GM21529 (cell line): Measurements from ENCODE around the gene NEUROD2.

Experiments used
- ATAC-seq: cut with Tn5 transposase; IDR thresholded peaks from one replicate; pipeline ENCODE4 v1.9.1; 2021; ENCODE audit not compliant: unreplicated experiment

The NEUROD2 gene

GRCh38 chr17:39618956-39619785 is 11.5 kb upstream of the NEUROD2 start:
- ATAC-seq, result no peak

DNA sequence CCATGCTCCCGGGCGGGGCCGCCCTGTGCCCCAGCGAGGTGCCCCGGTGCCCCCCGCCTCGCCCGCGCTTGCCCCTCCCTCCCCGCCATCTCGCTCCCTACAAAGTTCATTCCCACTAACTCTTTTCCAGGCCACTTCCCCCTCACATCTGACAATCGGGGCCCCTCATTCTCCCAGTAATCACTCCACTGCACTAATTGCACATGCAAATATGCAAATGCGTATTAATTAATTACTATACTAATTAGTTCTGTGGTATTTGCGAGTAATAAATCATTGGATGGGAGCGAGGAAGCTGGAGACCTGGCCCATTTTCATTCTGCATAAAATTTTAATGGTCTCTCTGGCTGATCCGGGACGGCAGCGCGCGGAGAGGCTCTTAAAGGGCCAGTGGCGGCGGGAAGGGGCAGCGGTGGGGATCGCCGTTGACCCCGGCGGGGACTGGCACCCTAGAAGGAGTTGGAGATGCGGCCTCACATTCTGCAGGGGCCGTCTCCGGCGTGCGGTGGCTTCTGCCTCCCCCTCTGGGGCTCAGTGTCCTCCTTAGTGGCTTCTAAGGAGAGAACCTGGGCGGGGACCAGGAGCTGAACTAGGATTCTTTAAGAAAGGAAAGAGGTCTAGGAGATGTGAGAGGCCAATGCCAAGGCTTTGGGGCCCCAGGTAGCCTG is 10.7 kb upstream of the NEUROD2 start:
- no peak for ATAC-seq

DNA sequence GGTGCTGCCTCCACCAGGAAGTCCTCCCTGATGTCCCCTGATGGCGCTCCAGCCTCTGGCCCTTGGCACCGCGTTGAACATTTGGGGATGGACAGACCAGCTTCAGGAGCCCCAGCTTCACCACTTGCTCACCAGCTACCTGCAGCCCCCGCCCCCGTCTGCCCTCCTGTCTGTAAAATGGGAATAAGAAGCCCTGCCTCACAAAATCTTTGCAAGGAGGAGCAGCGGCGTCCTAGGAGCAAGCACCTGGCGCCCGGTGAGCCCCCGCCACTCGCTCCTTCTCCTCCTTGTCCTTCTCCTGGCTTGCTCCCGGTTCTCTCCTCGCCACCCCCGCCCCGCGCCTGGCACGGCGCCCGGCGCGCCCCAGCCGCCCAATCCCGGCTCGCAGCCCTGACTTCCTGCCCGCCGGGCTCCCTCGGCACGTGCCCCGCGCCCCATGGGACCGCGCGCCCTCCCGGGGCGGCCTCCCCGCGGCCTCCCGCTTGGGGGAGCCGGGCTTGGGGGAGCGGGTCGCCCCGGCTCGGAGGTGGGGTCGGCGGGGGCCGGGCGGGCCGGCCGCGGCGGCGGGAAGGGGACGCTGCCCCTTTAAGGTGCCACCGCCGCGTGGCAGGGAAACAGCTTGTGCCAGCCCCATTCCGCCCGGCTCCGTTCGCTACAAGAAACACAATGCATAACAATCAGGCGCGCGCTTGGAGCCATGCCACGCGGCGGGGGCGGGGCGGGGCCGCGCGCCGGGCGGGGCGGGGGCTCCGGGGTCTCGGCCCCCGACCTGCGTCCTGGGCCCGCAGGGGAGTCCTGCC is 9.9 kb upstream of the NEUROD2 start:
- ATAC-seq, result no peak

DNA sequence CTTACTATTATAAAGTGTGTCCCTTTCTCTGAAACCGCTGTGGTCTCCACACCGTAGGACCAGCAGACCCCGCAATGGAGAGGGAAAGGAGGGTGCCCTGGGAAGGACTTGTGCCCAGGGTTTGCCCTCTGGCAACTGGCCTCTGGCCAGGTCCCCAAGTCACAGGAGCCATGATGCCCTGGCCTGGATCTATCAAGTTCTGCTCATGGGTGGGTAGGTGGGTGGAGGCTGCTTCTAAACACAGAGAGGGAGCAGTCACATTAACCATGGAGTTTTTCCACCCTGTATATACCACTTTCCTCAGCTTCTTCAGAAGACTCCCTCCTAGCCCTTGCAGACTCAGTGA is 9.4 kb upstream of the NEUROD2 start:
- ATAC-seq, result no peak

DNA sequence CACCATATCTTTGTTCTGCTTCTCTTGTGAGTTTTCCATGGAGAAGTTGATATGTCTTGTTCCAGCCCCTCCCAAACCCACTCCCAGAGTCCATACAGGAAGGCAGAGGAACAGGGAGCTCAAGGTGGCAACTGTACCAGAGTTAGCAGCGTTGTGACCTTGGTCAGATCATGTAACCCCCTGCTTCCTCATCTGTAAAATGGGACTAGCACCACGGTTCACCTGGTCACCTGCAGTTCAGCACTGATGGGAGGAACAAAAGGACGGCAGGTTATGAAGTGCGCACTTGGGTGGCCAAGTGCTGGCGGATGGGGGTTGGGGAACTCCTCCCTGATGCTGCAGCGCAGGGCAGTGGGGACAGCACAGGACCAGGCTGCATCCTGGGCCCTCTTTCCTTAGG is 7.7 kb upstream of the NEUROD2 start:
- no peak for ATAC-seq

GRCh38 chr17:39614545-39615157 is 6.9 kb upstream of the NEUROD2 start:
- ATAC-seq, result no peak

DNA sequence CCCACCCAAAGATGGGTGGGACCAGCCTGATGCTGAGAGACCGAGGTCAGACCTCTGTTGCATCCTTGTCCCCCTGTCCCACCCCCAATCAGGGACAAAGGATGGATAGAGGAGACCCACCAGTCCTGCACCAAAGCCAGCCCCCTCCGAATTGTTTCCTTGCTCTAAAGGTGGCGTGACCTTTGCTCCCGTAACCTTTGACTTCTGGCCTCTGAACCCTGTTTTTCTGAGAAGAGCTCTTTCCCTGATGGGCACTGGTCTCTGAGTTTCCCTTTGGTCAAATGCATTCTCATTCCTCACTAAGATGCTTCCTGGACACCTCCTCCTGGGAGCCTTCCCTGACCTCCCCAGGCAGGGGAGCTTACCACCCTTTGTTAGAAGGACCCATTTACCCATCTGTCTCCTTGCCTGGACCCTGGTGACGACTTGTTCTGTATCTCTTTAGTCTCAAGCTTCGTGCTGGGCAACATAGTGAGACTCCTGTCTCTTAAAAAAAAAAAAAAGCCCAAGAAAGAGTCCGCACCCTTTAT is 5.3 kb upstream of the NEUROD2 start:
- no peak for ATAC-seq

DNA sequence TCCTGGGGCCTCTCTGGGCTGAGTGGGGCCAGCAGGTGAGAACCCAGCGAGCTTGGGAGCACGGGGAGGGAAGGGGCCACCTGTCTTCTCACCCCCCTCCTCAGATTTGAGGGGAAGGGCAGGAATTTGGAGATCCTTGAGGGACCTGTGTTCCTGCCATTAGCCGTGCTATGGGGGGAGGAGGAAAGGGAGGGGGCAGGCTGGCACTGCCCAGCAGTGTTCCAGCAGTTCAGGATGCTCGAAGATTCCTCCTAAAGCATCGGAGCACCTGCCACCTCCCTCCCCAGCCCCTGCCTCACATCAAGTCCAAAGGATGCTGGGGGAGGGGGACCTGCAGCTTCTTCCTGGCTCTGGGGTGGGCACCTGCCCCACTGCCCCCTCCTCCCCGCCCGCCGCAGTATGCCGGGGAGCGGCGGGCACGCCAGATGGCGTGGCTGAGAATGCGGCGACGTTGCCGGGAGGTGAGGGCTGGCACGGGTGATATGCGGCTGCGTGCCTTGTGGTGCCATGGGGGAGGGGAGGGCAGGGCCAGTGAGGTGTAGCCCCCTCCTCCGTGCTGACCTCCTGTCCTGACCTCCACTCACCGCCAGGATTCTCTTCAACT is 4.7 kb upstream of the NEUROD2 start:
- ATAC-seq, result no peak

- ATAC-seq, result no peak
Measured at GRCh38 chr17:39611401-39612112, 3.8 kb upstream of the NEUROD2 start.

DNA sequence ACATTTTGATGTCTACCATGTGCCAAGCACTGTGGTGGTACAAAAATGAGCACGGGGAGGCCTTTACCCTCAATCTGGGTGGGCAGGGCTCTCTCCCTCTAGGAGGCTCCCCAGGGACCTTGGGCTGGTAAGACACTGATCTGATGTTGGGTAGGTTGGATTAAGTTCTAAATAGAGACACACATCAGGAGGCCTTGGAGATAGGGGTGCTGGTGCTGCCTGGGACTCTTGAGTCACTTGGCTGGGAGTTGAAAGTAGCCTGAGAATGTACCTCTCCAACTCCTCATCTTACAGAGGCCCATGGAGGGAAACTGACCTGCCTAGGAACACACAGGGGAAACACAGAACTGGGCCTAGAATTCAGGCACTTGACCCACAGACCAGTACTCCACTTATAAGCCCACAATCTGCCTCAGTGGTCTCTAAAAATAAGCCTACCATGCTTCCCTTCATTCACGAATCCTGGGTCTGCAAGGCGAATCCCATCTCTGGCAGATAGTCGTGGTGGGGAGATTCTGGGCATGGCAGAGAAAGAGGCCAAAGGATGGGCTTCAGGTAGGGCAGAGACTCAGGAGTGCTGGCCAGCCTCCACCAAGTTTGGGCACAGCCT is 1.8 kb upstream of the NEUROD2 start:
- ATAC-seq, result no peak

DNA sequence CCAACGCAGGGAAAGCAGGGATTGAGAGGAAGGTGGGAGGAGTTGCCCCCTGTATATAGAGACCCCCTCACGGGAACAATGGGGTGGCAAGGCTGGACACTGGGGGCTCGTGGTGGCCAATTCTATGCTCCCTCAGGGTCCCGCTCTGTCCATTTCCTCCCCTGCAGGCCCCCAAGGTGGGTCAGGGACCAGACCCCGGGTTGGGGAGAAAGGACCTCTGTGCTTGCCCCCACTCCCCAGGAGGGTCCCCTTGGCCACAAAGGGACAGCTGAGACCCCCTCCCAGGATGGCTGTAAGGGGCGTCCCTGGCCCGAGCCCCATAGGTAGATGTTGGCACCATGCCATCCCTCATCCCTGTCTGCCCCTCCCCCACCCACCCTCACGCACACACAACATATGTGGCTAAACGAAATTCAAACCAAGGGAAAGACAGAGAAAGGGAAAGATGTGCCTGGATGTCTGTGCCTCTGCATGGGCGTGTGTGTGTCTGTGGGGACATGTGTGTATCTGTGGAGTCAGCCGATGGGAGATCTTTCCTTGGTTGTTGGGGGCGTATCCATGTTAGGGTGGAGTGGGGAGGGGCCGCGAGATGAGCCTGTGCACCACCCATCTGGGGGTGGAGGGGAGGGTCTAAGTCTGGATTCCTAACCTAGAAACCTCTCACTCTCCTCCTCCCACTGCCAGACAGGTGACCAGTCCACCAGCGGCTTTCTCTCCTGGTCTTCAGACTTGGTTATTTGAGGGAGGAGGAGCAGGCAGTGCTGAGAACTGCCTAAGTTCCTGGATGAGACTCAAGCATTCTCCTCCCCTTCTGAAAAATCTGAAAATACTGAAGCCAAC is 642 bp upstream of the NEUROD2 start:
- no peak for ATAC-seq

- no peak for ATAC-seq
Measured at GRCh38 chr17:39607057-39607850, 466 bp downstream of the NEUROD2 start.

- no peak for ATAC-seq
Measured at GRCh38 chr17:39606434-39607056, 1.2 kb downstream of the NEUROD2 start.

GRCh38 chr17:39605492-39606433 is 2.0 kb downstream of the NEUROD2 start:
- no peak for ATAC-seq

- ATAC-seq, result no peak
Measured at GRCh38 chr17:39604911-39605491, 2.7 kb downstream of the NEUROD2 start.
